ENCODE results near the gene NIPA2. TPM values are rescaled to one million over a fixed set of nuclear protein-coding genes. Genes with fewer than 3 reads are reported as not detected.

The NIPA2 gene
- total RNA-seq, 1 donor from 2014 or later: 81.0 TPM

DNA sequence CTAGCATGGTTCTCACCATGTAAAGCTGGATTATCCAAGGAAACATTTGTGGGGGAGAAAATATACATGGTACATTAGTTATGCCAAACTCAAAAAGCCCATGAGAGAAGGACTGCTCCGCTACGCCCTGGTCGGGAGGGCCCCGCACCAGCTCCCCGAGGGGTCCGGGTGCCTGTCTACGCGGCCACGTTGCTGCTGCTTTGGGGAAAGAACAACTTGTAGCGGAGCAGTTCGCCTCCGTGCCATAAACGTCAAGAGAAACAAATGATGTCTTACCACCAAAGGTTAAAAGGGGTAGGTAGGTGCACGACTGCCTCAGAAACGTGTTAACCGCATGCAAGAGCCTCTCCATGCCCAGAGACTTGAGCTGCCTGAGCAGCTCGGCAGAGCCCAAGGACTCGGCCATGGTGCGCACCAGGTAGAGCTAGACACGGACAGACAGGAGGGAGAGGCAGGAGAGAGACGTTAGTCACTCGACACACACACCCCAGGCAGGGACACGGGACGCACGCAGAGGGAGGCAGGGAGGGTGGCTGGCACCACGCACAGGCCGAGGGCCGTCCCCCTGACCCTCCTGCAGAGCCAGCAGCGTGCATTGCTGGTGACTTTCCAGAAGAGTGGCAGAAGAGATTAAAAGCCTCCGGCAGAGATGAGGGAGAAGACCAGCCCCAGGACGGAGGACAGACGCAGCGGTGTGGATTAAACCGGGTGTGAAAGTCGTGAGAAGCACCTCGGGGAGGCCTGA is 78.3 kb downstream of the NIPA2 start:
- Mint-ChIP-seq H3K27me3 (ENCODE audit: unreplicated experiment) (no peaks in the 10 kb centered on the region), H3K27ac (ENCODE audit: unreplicated experiment) (no peak overlapping the region), H3K36me3 (ENCODE audit: low read depth, unreplicated experiment) (peaks cover 48% of the 10 kb centered on the region), H3K4me1 (ENCODE audit: unreplicated experiment) (no peaks in the 10 kb centered on the region), H3K4me3 (ENCODE audit: unreplicated experiment) (peak overlapping the region; percentile 75), H3K9me3 (ENCODE audit: unreplicated experiment) (no peaks in the 10 kb centered on the region)
- DNase-seq (ENCODE audit: low spot score): no peak
- TF ChIP-seq, protein P1, sequence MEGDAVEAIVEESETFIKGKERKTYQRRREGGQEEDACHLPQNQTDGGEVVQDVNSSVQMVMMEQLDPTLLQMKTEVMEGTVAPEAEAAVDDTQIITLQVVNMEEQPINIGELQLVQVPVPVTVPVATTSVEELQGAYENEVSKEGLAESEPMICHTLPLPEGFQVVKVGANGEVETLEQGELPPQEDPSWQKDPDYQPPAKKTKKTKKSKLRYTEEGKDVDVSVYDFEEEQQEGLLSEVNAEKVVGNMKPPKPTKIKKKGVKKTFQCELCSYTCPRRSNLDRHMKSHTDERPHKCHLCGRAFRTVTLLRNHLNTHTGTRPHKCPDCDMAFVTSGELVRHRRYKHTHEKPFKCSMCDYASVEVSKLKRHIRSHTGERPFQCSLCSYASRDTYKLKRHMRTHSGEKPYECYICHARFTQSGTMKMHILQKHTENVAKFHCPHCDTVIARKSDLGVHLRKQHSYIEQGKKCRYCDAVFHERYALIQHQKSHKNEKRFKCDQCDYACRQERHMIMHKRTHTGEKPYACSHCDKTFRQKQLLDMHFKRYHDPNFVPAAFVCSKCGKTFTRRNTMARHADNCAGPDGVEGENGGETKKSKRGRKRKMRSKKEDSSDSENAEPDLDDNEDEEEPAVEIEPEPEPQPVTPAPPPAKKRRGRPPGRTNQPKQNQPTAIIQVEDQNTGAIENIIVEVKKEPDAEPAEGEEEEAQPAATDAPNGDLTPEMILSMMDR (IDR thresholded peaks at IDR 0.05; ENCODE audit: unreplicated experiment): no peak

DNA sequence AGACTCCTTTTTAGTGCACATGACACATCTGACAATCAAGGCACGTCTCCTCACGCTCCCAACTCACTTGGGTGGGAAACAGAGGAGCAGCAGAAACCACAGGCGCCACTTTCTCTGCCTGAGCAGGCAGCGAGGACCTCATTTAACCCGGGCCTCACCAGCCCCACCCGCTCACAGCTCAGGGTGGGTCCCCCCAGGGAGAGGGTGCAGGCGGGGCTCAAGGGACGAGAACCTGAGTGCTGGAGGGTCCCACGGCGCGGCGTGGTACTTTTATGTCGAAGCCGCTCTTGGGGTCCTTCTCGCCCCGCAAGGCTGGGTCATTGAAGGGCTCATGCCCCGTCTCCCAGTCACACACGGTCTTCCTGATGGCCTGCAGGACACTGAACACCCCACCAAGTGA is 79.1 kb downstream of the NIPA2 start:
- DNase-seq (ENCODE audit: low spot score): no peak
- Mint-ChIP-seq H3K27ac (ENCODE audit: unreplicated experiment) (no peak overlapping the region), H3K9me3 (ENCODE audit: unreplicated experiment) (no peaks in the 10 kb centered on the region), H3K4me1 (ENCODE audit: unreplicated experiment) (no peaks in the 10 kb centered on the region), H3K27me3 (ENCODE audit: unreplicated experiment) (no peaks in the 10 kb centered on the region), H3K4me3 (ENCODE audit: unreplicated experiment) (peak overlapping the region; percentile 31), H3K36me3 (ENCODE audit: low read depth, unreplicated experiment) (peaks cover 42% of the 10 kb centered on the region)
- TF ChIP-seq, protein P1 (IDR thresholded peaks at IDR 0.05; ENCODE audit: unreplicated experiment): no peak

Other genes starting within 250 kb of the NIPA2 start
- 28.1 TPM for gene NIPA1, start 52.0 kb upstream of the NIPA2 start, total RNA-seq (ENCODE audit: unreplicated experiment)
- gene CYFIP1, start 141.7 kb downstream of the NIPA2 start, total RNA-seq (ENCODE audit: unreplicated experiment): 154 TPM
- gene TUBGCP5, start 200.9 kb downstream of the NIPA2 start, total RNA-seq (ENCODE audit: unreplicated experiment): 15.7 TPM